Sigmoid colon (tissue), 7 donors: ENCODE data around the gene STRN4. TPM values are rescaled to one million over a fixed set of nuclear protein-coding genes. Genes with fewer than 3 reads are reported as not detected.

Source experiments
- DNase-seq: peaks from one replicate; pipeline ENCODE4 v3.0.0-alpha.2; 2019
- H3K27ac ChIP-seq, 4 donors: fragments of 200-600 bp; sonication (generic); one replicate each; pipeline ENCODE4 v1.5.1; 2016 to 2019; ENCODE audit warnings: mild to moderate bottlenecking in 1 of 4
- H3K27me3 ChIP-seq, 3 donors: fragments of 200-600 bp; sonication (generic); one replicate each; pipeline ENCODE4 v1.5.1; 2019; ENCODE audit warnings: mild to moderate bottlenecking in 1 of 3
- H3K36me3 ChIP-seq, 4 donors: fragments of 200-600 bp; sonication (generic); one replicate each; pipeline ENCODE4 v1.5.1; 2016 to 2019
- H3K4me1 ChIP-seq, 4 donors: fragments of 200-600 bp; sonication (generic); one replicate each; pipeline ENCODE4 v1.5.1; 2017 to 2019
- H3K4me3 ChIP-seq, 4 donors: fragments of 200-600 bp; sonication (generic); one replicate each; pipeline ENCODE4 v1.5.1; 2017 to 2019; ENCODE audit warnings: mild to moderate bottlenecking in 2 of 4, moderate library complexity in 1 of 4
- H3K9me3 ChIP-seq, 4 donors: fragments of 200-600 bp in 3 of 4; sonication (generic) in 3 of 4; one replicate each; pipeline versions ENCODE4 v1.5.1 to v1.6.1; 2013 to 2019
- CTCF ChIP-seq, 4 experiments: fragments of 450-650 bp in 3 of 4; fragments of 200-600 bp in 1 of 4; IDR thresholded peaks; one replicate each; pipeline ENCODE4 v1.5.1; 2016 to 2019; ENCODE audit warnings: antibody characterized with exemption in 4 of 4, mild to moderate bottlenecking in 3 of 4, moderate library complexity in 2 of 4
- EP300 ChIP-seq, 4 donors: sonication (generic); formaldehyde crosslinking; IDR thresholded peaks; one replicate each; pipeline ENCODE4 v1.6.1; 2017; ENCODE audit warnings: antibody characterized with exemption in 4 of 4
- POLR2A ChIP-seq, 2 donors: fragments of 450-650 bp; IDR thresholded peaks; one replicate each; pipeline ENCODE4 v1.6.1; 2016; ENCODE audit warnings: antibody characterized with exemption in 2 of 2, mild to moderate bottlenecking in 2 of 2, moderate library complexity in 2 of 2
- POLR2AphosphoS5 ChIP-seq, 4 donors: sonication (generic); formaldehyde crosslinking; IDR thresholded peaks; one replicate each; pipeline ENCODE4 v1.6.1; 2017; ENCODE audit warnings: antibody characterized with exemption in 4 of 4
- WGBS, 2 donors: extraction: QIAGEN DNeasy Blood & Tissue Kit; methylation state at CpG; one replicate each; pipeline ENCODE4 v1.1.7; 2013; 5-methylcytosine and 5-hydroxymethylcytosine counted together
- intact Hi-C: fragments of 100-400 bp; cut with DNase I; formaldehyde crosslinking; loops from one replicate; pipeline ENCODE4 v1.15.1; 2023
- polyA plus RNA-seq, 3 donors: library from polyadenylated mRNA; stranded (reverse); fragments of 200-250 nt; gene quantifications; one replicate each; pipeline ENCODE4 v1.2.3, GENCODE V29; 2013
- total RNA-seq, 4 donors: library from RNA; depleted of rRNA; stranded (reverse); fragments of >200 nt; gene quantifications; one replicate each; pipeline ENCODE4 v1.1.0, GENCODE V29; 2016
- donor health status: healthy with polysubstance abuse.
- donor health status: Bipolar disorder and iron deficiency.
- donor health status: healthy.

STRN4 gene
- total and polyA plus RNA-seq, 7 donors: 42.5 to 63.4 (median 51.8) TPM

GRCh38 chr19:46744005-46744691 lies 2.1 kb downstream of the STRN4 start:
- Histone ChIP-seq H3K4me3 (no peak overlapping the region), H3K9me3 (no peaks in the 10 kb centered on the region), H3K27ac (no peak overlapping the region), H3K4me1 (peaks cover 0 to 71% (median 68%) of the 10 kb centered on the region in 4 donors), H3K36me3 (peaks cover 0 to 6% (median 3%) of the 10 kb centered on the region in 4 donors), H3K27me3 (no peaks in the 10 kb centered on the region)
- intact Hi-C loops: no loop called here
- TF ChIP-seq POLR2A (IDR thresholded peaks at IDR 0.05) (no peak), POLR2AphosphoS5 (IDR thresholded peaks at IDR 0.05) (no peak), CTCF (IDR thresholded peaks at IDR 0.05) (no peak), EP300 (IDR thresholded peaks at IDR 0.05) (no peak)
- DNase-seq: no peak
- WGBS, 2 donors: 86 to 87% methylated on average over 12 of the region's 12 CpGs

GRCh38 chr19:46742926-46743480 lies 3.2 kb downstream of the STRN4 start:
- intact Hi-C loops: no loop called here
- H3K4me1 ChIP-seq: peaks cover 0 to 78% (median 72%) of the 10 kb centered on the region in 4 donors

GRCh38 chr19:46741447-46741846 lies 4.8 kb downstream of the STRN4 start:
- Histone ChIP-seq H3K36me3 (peaks cover 0 to 20% (median 9%) of the 10 kb centered on the region in 4 donors), H3K27ac (no peak overlapping the region), H3K27me3 (no peaks in the 10 kb centered on the region), H3K4me3 (no peak overlapping the region), H3K4me1 (peaks cover 0 to 71% (median 67%) of the 10 kb centered on the region in 4 donors), H3K9me3 (no peaks in the 10 kb centered on the region)
- WGBS, 2 donors: 86% methylated on average over 17 of the region's 17 CpGs
- intact Hi-C loops: no loop called here
- no peak for DNase-seq
- no peak for TF ChIP-seq POLR2AphosphoS5 (IDR thresholded peaks at IDR 0.05)
- no peak for TF ChIP-seq CTCF (IDR thresholded peaks at IDR 0.05)
- no peak for TF ChIP-seq EP300 (IDR thresholded peaks at IDR 0.05)
- TF ChIP-seq POLR2A (IDR thresholded peaks at IDR 0.05): no peak

More at GRCh38 chr19:46742926-46743480, 3.2 kb downstream of the STRN4 start:
- Histone ChIP-seq H3K36me3 (peaks cover 0 to 4% (median 2%) of the 10 kb centered on the region in 4 donors), H3K4me3 (no peak overlapping the region), H3K27me3 (no peaks in the 10 kb centered on the region), H3K27ac (peak overlapping the region in 1 of 4 donors; percentile 3), H3K9me3 (no peaks in the 10 kb centered on the region)
- WGBS, 2 donors: 71 to 73% methylated on average over 4 of the region's 4 CpGs
- no peak for DNase-seq
- TF ChIP-seq POLR2A (IDR thresholded peaks at IDR 0.05) (no peak), EP300 (IDR thresholded peaks at IDR 0.05) (no peak), CTCF (IDR thresholded peaks at IDR 0.05) (no peak), POLR2AphosphoS5 (IDR thresholded peaks at IDR 0.05) (no peak)

GRCh38 chr19:46739290-46739771 lies 6.9 kb downstream of the STRN4 start:
- WGBS, 2 donors: 78 to 84% methylated on average over 14 of the region's 14 CpGs
- peak; percentile 73 for DNase-seq
- Histone ChIP-seq H3K4me1 (peaks cover 0 to 57% (median 55%) of the 10 kb centered on the region in 4 donors), H3K36me3 (peaks cover 0 to 39% (median 17%) of the 10 kb centered on the region in 4 donors), H3K9me3 (no peaks in the 10 kb centered on the region), H3K27ac (peak overlapping the region; percentile 30 to 65 (median 56)), H3K4me3 (no peak overlapping the region), H3K27me3 (no peaks in the 10 kb centered on the region)
- TF ChIP-seq CTCF (IDR thresholded peaks at IDR 0.05): no peak
- TF ChIP-seq POLR2AphosphoS5 (IDR thresholded peaks at IDR 0.05): peak in 1 of 4 donors; percentile 12
- intact Hi-C loops: no loop called here
